ENCODE data around the gene ST7. TPM values are rescaled to one million over a fixed set of nuclear protein-coding genes. Genes with fewer than 3 reads are reported as not detected.

Gene ST7
- total and polyA plus RNA-seq, 2 experiments from 2014 or later: 9.9 to 18.3 TPM

DNA sequence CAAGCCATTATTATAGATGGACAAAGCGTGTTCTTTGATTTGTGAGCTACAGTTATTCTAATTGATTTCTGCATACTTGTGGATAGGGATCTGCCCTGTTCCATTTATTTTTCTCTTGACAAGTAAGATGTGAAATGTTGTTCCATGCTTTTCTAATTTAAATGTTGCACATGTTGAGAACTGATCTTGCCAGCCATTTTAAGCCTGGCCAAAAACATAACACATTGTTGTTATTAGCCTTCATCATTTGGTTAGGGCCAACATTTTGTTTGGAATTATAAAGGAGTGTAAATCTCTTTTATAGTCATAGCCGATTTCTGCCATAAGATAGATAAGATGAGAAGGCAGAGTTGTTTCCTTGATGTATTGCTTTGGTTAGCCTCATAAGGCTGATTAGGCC, 252.6 kb downstream of the ST7 start:
- TF ChIP-seq ZNF114 (CRISPR knock-in tag; IDR thresholded peaks at IDR 0.05): no peak
- TF ChIP-seq, protein P1, sequence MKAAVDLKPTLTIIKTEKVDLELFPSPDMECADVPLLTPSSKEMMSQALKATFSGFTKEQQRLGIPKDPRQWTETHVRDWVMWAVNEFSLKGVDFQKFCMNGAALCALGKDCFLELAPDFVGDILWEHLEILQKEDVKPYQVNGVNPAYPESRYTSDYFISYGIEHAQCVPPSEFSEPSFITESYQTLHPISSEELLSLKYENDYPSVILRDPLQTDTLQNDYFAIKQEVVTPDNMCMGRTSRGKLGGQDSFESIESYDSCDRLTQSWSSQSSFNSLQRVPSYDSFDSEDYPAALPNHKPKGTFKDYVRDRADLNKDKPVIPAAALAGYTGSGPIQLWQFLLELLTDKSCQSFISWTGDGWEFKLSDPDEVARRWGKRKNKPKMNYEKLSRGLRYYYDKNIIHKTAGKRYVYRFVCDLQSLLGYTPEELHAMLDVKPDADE (IDR thresholded peaks at IDR 0.05): no peak
- no peak for TF ChIP-seq EZH2phosphoT487 (IDR thresholded peaks at IDR 0.05; ENCODE audit: unreplicated experiment)
- TF ChIP-seq EZH2 (IDR thresholded peaks at IDR 0.05; ENCODE audit: low read depth, unreplicated experiment): no peak
- TF ChIP-seq, protein P2, sequence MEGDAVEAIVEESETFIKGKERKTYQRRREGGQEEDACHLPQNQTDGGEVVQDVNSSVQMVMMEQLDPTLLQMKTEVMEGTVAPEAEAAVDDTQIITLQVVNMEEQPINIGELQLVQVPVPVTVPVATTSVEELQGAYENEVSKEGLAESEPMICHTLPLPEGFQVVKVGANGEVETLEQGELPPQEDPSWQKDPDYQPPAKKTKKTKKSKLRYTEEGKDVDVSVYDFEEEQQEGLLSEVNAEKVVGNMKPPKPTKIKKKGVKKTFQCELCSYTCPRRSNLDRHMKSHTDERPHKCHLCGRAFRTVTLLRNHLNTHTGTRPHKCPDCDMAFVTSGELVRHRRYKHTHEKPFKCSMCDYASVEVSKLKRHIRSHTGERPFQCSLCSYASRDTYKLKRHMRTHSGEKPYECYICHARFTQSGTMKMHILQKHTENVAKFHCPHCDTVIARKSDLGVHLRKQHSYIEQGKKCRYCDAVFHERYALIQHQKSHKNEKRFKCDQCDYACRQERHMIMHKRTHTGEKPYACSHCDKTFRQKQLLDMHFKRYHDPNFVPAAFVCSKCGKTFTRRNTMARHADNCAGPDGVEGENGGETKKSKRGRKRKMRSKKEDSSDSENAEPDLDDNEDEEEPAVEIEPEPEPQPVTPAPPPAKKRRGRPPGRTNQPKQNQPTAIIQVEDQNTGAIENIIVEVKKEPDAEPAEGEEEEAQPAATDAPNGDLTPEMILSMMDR (conservative IDR thresholded peaks at IDR 0.05; ENCODE audit: low read depth in 2 of 2): no peak
- TF ChIP-seq, protein P3, sequence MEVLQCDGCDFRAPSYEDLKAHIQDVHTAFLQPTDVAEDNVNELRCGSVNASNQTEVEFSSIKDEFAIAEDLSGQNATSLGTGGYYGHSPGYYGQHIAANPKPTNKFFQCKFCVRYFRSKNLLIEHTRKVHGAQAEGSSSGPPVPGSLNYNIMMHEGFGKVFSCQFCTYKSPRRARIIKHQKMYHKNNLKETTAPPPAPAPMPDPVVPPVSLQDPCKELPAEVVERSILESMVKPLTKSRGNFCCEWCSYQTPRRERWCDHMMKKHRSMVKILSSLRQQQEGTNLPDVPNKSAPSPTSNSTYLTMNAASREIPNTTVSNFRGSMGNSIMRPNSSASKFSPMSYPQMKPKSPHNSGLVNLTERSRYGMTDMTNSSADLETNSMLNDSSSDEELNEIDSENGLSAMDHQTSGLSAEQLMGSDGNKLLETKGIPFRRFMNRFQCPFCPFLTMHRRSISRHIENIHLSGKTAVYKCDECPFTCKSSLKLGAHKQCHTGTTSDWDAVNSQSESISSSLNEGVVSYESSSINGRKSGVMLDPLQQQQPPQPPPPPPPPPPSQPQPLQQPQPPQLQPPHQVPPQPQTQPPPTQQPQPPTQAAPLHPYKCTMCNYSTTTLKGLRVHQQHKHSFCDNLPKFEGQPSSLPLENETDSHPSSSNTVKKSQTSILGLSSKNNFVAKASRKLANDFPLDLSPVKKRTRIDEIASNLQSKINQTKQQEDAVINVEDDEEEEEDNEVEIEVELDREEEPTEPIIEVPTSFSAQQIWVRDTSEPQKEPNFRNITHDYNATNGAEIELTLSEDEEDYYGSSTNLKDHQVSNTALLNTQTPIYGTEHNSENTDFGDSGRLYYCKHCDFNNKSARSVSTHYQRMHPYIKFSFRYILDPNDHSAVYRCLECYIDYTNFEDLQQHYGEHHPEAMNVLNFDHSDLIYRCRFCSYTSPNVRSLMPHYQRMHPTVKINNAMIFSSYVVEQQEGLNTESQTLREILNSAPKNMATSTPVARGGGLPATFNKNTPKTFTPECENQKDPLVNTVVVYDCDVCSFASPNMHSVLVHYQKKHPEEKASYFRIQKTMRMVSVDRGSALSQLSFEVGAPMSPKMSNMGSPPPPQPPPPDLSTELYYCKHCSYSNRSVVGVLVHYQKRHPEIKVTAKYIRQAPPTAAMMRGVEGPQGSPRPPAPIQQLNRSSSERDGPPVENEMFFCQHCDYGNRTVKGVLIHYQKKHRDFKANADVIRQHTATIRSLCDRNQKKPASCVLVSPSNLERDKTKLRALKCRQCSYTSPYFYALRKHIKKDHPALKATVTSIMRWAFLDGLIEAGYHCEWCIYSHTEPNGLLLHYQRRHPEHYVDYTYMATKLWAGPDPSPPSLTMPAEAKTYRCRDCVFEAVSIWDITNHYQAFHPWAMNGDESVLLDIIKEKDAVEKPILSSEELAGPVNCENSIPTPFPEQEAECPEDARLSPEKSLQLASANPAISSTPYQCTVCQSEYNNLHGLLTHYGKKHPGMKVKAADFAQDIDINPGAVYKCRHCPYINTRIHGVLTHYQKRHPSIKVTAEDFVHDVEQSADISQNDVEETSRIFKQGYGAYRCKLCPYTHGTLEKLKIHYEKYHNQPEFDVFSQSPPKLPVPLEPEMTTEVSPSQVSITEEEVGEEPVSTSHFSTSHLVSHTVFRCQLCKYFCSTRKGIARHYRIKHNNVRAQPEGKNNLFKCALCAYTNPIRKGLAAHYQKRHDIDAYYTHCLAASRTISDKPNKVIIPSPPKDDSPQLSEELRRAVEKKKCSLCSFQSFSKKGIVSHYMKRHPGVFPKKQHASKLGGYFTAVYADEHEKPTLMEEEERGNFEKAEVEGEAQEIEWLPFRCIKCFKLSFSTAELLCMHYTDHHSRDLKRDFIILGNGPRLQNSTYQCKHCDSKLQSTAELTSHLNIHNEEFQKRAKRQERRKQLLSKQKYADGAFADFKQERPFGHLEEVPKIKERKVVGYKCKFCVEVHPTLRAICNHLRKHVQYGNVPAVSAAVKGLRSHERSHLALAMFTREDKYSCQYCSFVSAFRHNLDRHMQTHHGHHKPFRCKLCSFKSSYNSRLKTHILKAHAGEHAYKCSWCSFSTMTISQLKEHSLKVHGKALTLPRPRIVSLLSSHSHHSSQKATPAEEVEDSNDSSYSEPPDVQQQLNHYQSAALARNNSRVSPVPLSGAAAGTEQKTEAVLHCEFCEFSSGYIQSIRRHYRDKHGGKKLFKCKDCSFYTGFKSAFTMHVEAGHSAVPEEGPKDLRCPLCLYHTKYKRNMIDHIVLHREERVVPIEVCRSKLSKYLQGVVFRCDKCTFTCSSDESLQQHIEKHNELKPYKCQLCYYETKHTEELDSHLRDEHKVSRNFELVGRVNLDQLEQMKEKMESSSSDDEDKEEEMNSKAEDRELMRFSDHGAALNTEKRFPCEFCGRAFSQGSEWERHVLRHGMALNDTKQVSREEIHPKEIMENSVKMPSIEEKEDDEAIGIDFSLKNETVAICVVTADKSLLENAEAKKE (CRISPR knock-in tag; IDR thresholded peaks at IDR 0.05): no peak
- no peak for TF ChIP-seq NANOG (IDR thresholded peaks at IDR 0.05; ENCODE audit: borderline replicate concordance)
- TF ChIP-seq, protein P4, sequence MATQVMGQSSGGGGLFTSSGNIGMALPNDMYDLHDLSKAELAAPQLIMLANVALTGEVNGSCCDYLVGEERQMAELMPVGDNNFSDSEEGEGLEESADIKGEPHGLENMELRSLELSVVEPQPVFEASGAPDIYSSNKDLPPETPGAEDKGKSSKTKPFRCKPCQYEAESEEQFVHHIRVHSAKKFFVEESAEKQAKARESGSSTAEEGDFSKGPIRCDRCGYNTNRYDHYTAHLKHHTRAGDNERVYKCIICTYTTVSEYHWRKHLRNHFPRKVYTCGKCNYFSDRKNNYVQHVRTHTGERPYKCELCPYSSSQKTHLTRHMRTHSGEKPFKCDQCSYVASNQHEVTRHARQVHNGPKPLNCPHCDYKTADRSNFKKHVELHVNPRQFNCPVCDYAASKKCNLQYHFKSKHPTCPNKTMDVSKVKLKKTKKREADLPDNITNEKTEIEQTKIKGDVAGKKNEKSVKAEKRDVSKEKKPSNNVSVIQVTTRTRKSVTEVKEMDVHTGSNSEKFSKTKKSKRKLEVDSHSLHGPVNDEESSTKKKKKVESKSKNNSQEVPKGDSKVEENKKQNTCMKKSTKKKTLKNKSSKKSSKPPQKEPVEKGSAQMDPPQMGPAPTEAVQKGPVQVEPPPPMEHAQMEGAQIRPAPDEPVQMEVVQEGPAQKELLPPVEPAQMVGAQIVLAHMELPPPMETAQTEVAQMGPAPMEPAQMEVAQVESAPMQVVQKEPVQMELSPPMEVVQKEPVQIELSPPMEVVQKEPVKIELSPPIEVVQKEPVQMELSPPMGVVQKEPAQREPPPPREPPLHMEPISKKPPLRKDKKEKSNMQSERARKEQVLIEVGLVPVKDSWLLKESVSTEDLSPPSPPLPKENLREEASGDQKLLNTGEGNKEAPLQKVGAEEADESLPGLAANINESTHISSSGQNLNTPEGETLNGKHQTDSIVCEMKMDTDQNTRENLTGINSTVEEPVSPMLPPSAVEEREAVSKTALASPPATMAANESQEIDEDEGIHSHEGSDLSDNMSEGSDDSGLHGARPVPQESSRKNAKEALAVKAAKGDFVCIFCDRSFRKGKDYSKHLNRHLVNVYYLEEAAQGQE (IDR thresholded peaks at IDR 0.05; ENCODE audit: unreplicated experiment): no peak
- TF ChIP-seq ZNF331 (CRISPR knock-in tag; IDR thresholded peaks at IDR 0.05; ENCODE audit: low read depth): no peak
- no peak for TF ChIP-seq STAT1 (IDR thresholded peaks at IDR 0.05; ENCODE audit: unreplicated experiment)

More for the DNA sequence above, 252.6 kb downstream of the ST7 start:
- no peaks in the 10 kb centered on the region for H3K36me3 ChIP-seq (ENCODE audit: insufficient read depth)
- no peak for DNase-seq (ENCODE audit: low spot score)
- H3K36me3 Mint-ChIP-seq (ENCODE audit: low read depth): peaks cover 7% of the 10 kb centered on the region; the same call in 1 of the 3 replicates
- H3K9me2 ChIP-seq (ENCODE audit: insufficient read depth): no peaks in the 10 kb centered on the region
- H3K4me1 Mint-ChIP-seq: peaks cover 9% of the 10 kb centered on the region; the same call in 2 of the 3 replicates
- no peaks in the 10 kb centered on the region for H3K9me3 Mint-ChIP-seq
- H3K4me3 Mint-ChIP-seq: no peak overlapping the region
- H3K27me3 ChIP-seq (ENCODE audit: insufficient read depth): no peaks in the 10 kb centered on the region
- no peak overlapping the region for H2AFZ ChIP-seq
- peaks cover 6% of the 10 kb centered on the region for H3K27me3 Mint-ChIP-seq (ENCODE audit: insufficient read depth, low read depth, poor library complexity)
- no peak overlapping the region for H3K4me2 ChIP-seq
- H3F3A ChIP-seq (replicated peaks; ENCODE audit: low read depth): no peaks in the 10 kb centered on the region
- H3K4me3 ChIP-seq: no peak overlapping the region
- ATAC-seq: no peak
- H3K27ac Mint-ChIP-seq: no peak overlapping the region
- H3K4me1 ChIP-seq (ENCODE audit: insufficient read depth): peaks cover 4% of the 10 kb centered on the region; the same call in 1 of the 2 replicates
- no peak overlapping the region for H3K27ac ChIP-seq (ENCODE audit: low read depth)
- H4K20me1 ChIP-seq (replicated peaks; ENCODE audit: insufficient read depth): no peaks in the 10 kb centered on the region
- H3K79me2 ChIP-seq (replicated peaks; ENCODE audit: insufficient read depth): no peaks in the 10 kb centered on the region
